ENCODE results near the gene LRRC4C. TPM values are rescaled to one million over a fixed set of nuclear protein-coding genes. Genes with fewer than 3 reads are reported as not detected.

Gene LRRC4C
- total and polyA plus RNA-seq, 2 donors (not counting 1 experiment from before 2014, with no cell fraction given): under 0.01 to 0.02 TPM

GRCh38 chr11:41398175-41398574 is 61.3 kb downstream of the LRRC4C start:
- Histone ChIP-seq H3K4me2 (ENCODE audit: extremely low read depth, insufficient read depth, low read length) (no peak overlapping the region), H3K9ac (ENCODE audit: insufficient read depth, low read length) (no peak overlapping the region), H3K9me3 (ENCODE audit: control insufficient read depth, insufficient read depth, low read depth, low read length) (no peaks in the 10 kb centered on the region), H3K27ac (ENCODE audit: insufficient read depth, low read length) (no peak overlapping the region), H3K79me2 (ENCODE audit: control insufficient read depth, insufficient read depth, low read length) (no peaks in the 10 kb centered on the region), H3K36me3 (ENCODE audit: control insufficient read depth, insufficient read depth, low read length) (no peaks in the 10 kb centered on the region), H3K27me3 (ENCODE audit: control insufficient read depth, insufficient read depth, low read length) (no peaks in the 10 kb centered on the region), H4K20me1 (ENCODE audit: control insufficient read depth, extremely low read depth, insufficient read depth, low read length) (no peaks in the 10 kb centered on the region), H3K4me1 (ENCODE audit: control insufficient read depth, extremely low read depth, insufficient read depth, low read length) (no peaks in the 10 kb centered on the region), H3K4me3 (replicated peaks in 1 of 4; ENCODE audit: control extremely low read depth in 1 of 4, insufficient read depth in 1 of 4, low read depth in 3 of 4, low read length in 4 of 4) (no peak overlapping the region), H2AFZ (ENCODE audit: low read length) (no peak overlapping the region)
- DNase-seq (ENCODE audit: low read depth in 2 of 2): no peak
- TF ChIP-seq EZH2 (IDR thresholded peaks at IDR 0.05; ENCODE audit: low read length, missing control alignments) (no peak), CTCF (conservative IDR thresholded peaks at IDR 0.05 in 1 of 2, IDR thresholded peaks at IDR 0.05 in 1 of 2; ENCODE audit: low read depth in 1 of 2, low read length in 2 of 2) (no peak)

GRCh38 chr11:41394521-41395195 is 64.8 kb downstream of the LRRC4C start:
- Histone ChIP-seq H2AFZ (ENCODE audit: low read length) (no peak overlapping the region), H4K20me1 (ENCODE audit: control insufficient read depth, extremely low read depth, insufficient read depth, low read length) (no peaks in the 10 kb centered on the region), H3K36me3 (ENCODE audit: control insufficient read depth, insufficient read depth, low read length) (no peaks in the 10 kb centered on the region), H3K4me1 (ENCODE audit: control insufficient read depth, extremely low read depth, insufficient read depth, low read length) (no peaks in the 10 kb centered on the region), H3K79me2 (ENCODE audit: control insufficient read depth, insufficient read depth, low read length) (no peaks in the 10 kb centered on the region), H3K9me3 (ENCODE audit: control insufficient read depth, insufficient read depth, low read depth, low read length) (no peaks in the 10 kb centered on the region), H3K27ac (ENCODE audit: insufficient read depth, low read length) (no peak overlapping the region), H3K4me3 (replicated peaks in 1 of 4; ENCODE audit: control extremely low read depth in 1 of 4, insufficient read depth in 1 of 4, low read depth in 3 of 4, low read length in 4 of 4) (no peak overlapping the region), H3K4me2 (ENCODE audit: extremely low read depth, insufficient read depth, low read length) (no peak overlapping the region), H3K9ac (ENCODE audit: insufficient read depth, low read length) (no peak overlapping the region), H3K27me3 (ENCODE audit: control insufficient read depth, insufficient read depth, low read length) (no peaks in the 10 kb centered on the region)
- TF ChIP-seq CTCF (conservative IDR thresholded peaks at IDR 0.05 in 1 of 2, IDR thresholded peaks at IDR 0.05 in 1 of 2; ENCODE audit: low read depth in 1 of 2, low read length in 2 of 2) (no peak), EZH2 (IDR thresholded peaks at IDR 0.05; ENCODE audit: low read length, missing control alignments) (no peak)
- no peak for DNase-seq (ENCODE audit: low read depth in 2 of 2)

- no peaks in the 10 kb centered on the region for H3K36me3 ChIP-seq (ENCODE audit: control insufficient read depth, insufficient read depth, low read length)
- no peak overlapping the region for H3K4me3 ChIP-seq (replicated peaks in 1 of 4; ENCODE audit: control extremely low read depth in 1 of 4, insufficient read depth in 1 of 4, low read depth in 3 of 4, low read length in 4 of 4)
- H3K27ac ChIP-seq (ENCODE audit: insufficient read depth, low read length): no peak overlapping the region
- H2AFZ ChIP-seq (ENCODE audit: low read length): no peak overlapping the region
- TF ChIP-seq EZH2 (IDR thresholded peaks at IDR 0.05; ENCODE audit: low read length, missing control alignments) (no peak), CTCF (conservative IDR thresholded peaks at IDR 0.05 in 1 of 2, IDR thresholded peaks at IDR 0.05 in 1 of 2; ENCODE audit: low read depth in 1 of 2, low read length in 2 of 2) (no peak)
- H4K20me1 ChIP-seq (ENCODE audit: control insufficient read depth, extremely low read depth, insufficient read depth, low read length): no peaks in the 10 kb centered on the region
- H3K79me2 ChIP-seq (ENCODE audit: control insufficient read depth, insufficient read depth, low read length): no peaks in the 10 kb centered on the region
- peak in 1 of 2 donors; percentile 37 for DNase-seq (ENCODE audit: low read depth in 2 of 2)
- no peaks in the 10 kb centered on the region for H3K27me3 ChIP-seq (ENCODE audit: control insufficient read depth, insufficient read depth, low read length)
- no peak overlapping the region for H3K9ac ChIP-seq (ENCODE audit: insufficient read depth, low read length)
- no peaks in the 10 kb centered on the region for H3K9me3 ChIP-seq (ENCODE audit: control insufficient read depth, insufficient read depth, low read depth, low read length)
- no peaks in the 10 kb centered on the region for H3K4me1 ChIP-seq (ENCODE audit: control insufficient read depth, extremely low read depth, insufficient read depth, low read length)
- no peak overlapping the region for H3K4me2 ChIP-seq (ENCODE audit: extremely low read depth, insufficient read depth, low read length)
Measured at GRCh38 chr11:41392596-41392995, 66.9 kb downstream of the LRRC4C start.

Measured in fibroblast of lung (primary cell).